Globus pallidus (tissue), 1 donor: ENCODE data around the gene NRGN.
A peak's percentile ranks its signal among the peaks of the same experiment; 100 is the strongest.

Experiments used
- DNase-seq: peaks from one replicate; pipeline ENCODE4 v3.0.0-alpha.2; 2015; ENCODE audit warnings: low spot score

Gene NRGN

GRCh38 chr11:124791626-124792341 is 52.0 kb downstream of the NRGN start:
- no peak for DNase-seq

GRCh38 chr11:124793466-124794278 is 53.9 kb downstream of the NRGN start:
- DNase-seq = peak; percentile 24

- no peak for DNase-seq
Observed at GRCh38 chr11:124796312-124796711, 56.6 kb downstream of the NRGN start.
